GM12892 (cell line): ENCODE results near the gene CA5B.
A peak's percentile ranks its signal among the peaks of the same experiment; 100 is the strongest.

Experiments
- DNase-seq: peaks from one replicate; pipeline ENCODE4 v3.0.0; 2011; ENCODE audit not compliant: insufficient read length
- FAIRE-seq: peaks from 2 replicates; lab custom pipeline; 2011; peaks lifted over from hg19 to GRCh38; lab: Jason Lieb, UNC
- POLR2A ChIP-seq: IDR thresholded peaks from 2 replicates; pipeline ENCODE4 v1.6.1; 2011; ENCODE audit warnings: low read depth, low read length, control low read depth
- POLR2AphosphoS5 ChIP-seq: IDR thresholded peaks from 2 replicates; pipeline ENCODE4 v1.6.1; 2011; ENCODE audit warnings: low read depth, low read length, control low read depth
- TAF1 ChIP-seq: IDR thresholded peaks from 2 replicates; pipeline ENCODE4 v1.6.1; 2011; ENCODE audit warnings: low read depth, mild to moderate bottlenecking, control low read depth, low read length, borderline replicate concordance

The CA5B gene

GRCh38 chrX:15790769-15791290 is 52.8 kb downstream of the CA5B start:
- TF ChIP-seq POLR2AphosphoS5 (no peak), POLR2A (no peak), TAF1 (no peak)
- no peak for FAIRE-seq
- no peak for DNase-seq

- DNase-seq = no peak
- no peak for TF ChIP-seq POLR2A
- TF ChIP-seq TAF1 = no peak
- TF ChIP-seq POLR2AphosphoS5 = no peak
- peak; percentile 81 for FAIRE-seq
These were observed 59.6 kb downstream of the CA5B start for GRCh38 chrX:15797707-15798106.

- no peak for DNase-seq
- no peak for FAIRE-seq
- TF ChIP-seq POLR2A (no peak), TAF1 (no peak), POLR2AphosphoS5 (no peak)
These were observed 66.5 kb downstream of the CA5B start for GRCh38 chrX:15804563-15804962.

GRCh38 chrX:15808254-15808653 is 70.2 kb downstream of the CA5B start:
- no peak for FAIRE-seq

GRCh38 chrX:15812192-15812938 is 74.3 kb downstream of the CA5B start:
- no peak for DNase-seq
- no peak for FAIRE-seq
- no peak for TF ChIP-seq POLR2A
- TF ChIP-seq POLR2AphosphoS5 = no peak
- TF ChIP-seq TAF1 = no peak

More at GRCh38 chrX:15808254-15808653, 70.2 kb downstream of the CA5B start:
- TF ChIP-seq POLR2AphosphoS5 = no peak
- TF ChIP-seq TAF1 = no peak
- no peak for TF ChIP-seq POLR2A
- no peak for DNase-seq

GRCh38 chrX:15813416-15813815 is 75.3 kb downstream of the CA5B start:
- FAIRE-seq (no peak), DNase-seq (no peak)
- TF ChIP-seq POLR2A (no peak), POLR2AphosphoS5 (no peak), TAF1 (no peak)

- TF ChIP-seq TAF1 (no peak), POLR2A (no peak), POLR2AphosphoS5 (no peak)
- DNase-seq = no peak
- FAIRE-seq = no peak
These were observed 76.8 kb downstream of the CA5B start for GRCh38 chrX:15814771-15815365.

GRCh38 chrX:15815779-15816437 is 77.8 kb downstream of the CA5B start:
- TF ChIP-seq POLR2A = no peak
- TF ChIP-seq POLR2AphosphoS5 = no peak
- TF ChIP-seq TAF1 = no peak
- peak; percentile 95 for FAIRE-seq
- DNase-seq = no peak

- FAIRE-seq (no peak), DNase-seq (no peak)
- TF ChIP-seq TAF1 = no peak
- TF ChIP-seq POLR2AphosphoS5 = no peak
- no peak for TF ChIP-seq POLR2A
These were observed 78.4 kb downstream of the CA5B start for GRCh38 chrX:15816438-15816809.

- no peak for TF ChIP-seq POLR2AphosphoS5
- TF ChIP-seq POLR2A = no peak
- no peak for TF ChIP-seq TAF1
- no peak for FAIRE-seq
- no peak for DNase-seq
These were observed 78.8 kb downstream of the CA5B start for GRCh38 chrX:15816886-15817285.

GRCh38 chrX:15820106-15821073 is 82.3 kb downstream of the CA5B start:
- no peak for FAIRE-seq
- TF ChIP-seq POLR2A = no peak
- no peak for TF ChIP-seq POLR2AphosphoS5
- no peak for TF ChIP-seq TAF1
- no peak for DNase-seq
